HG03159 (cell line): ENCODE measurements around the gene TPSG1.

ENCODE experiments used
- ATAC-seq: cut with Tn5 transposase; IDR thresholded peaks from one replicate; pipeline ENCODE4 v1.9.1; 2021; ENCODE audit warnings: mild to moderate bottlenecking, moderate library complexity; ENCODE audit not compliant: unreplicated experiment

TPSG1 gene

GRCh38 chr16:1217526-1217925 is 7.5 kb downstream of the TPSG1 start:
- ATAC-seq: no peak

- no peak for ATAC-seq
Observed at GRCh38 chr16:1216681-1217400, 8.2 kb downstream of the TPSG1 start.

GRCh38 chr16:1216296-1216619 is 8.8 kb downstream of the TPSG1 start:
- ATAC-seq: no peak

- no peak for ATAC-seq
Observed at GRCh38 chr16:1215574-1216295, 9.3 kb downstream of the TPSG1 start.

- no peak for ATAC-seq
Observed at GRCh38 chr16:1214719-1215118, 10.3 kb downstream of the TPSG1 start.

GRCh38 chr16:1213796-1214372 is 11.2 kb downstream of the TPSG1 start:
- no peak for ATAC-seq

GRCh38 chr16:1213231-1213630 is 11.8 kb downstream of the TPSG1 start:
- ATAC-seq: no peak

GRCh38 chr16:1212616-1213194 is 12.4 kb downstream of the TPSG1 start:
- no peak for ATAC-seq

GRCh38 chr16:1211451-1212268 is 13.4 kb downstream of the TPSG1 start:
- ATAC-seq: no peak

GRCh38 chr16:1210461-1210860 is 14.6 kb downstream of the TPSG1 start:
- no peak for ATAC-seq

- no peak for ATAC-seq
Observed at GRCh38 chr16:1209081-1209480, 16.0 kb downstream of the TPSG1 start.

GRCh38 chr16:1208239-1208830 is 16.7 kb downstream of the TPSG1 start:
- ATAC-seq: no peak

GRCh38 chr16:1206786-1207185 is 18.3 kb downstream of the TPSG1 start:
- no peak for ATAC-seq

GRCh38 chr16:1206326-1206725 is 18.7 kb downstream of the TPSG1 start:
- ATAC-seq: no peak

GRCh38 chr16:1204933-1205332 is 20.1 kb downstream of the TPSG1 start:
- no peak for ATAC-seq

GRCh38 chr16:1202274-1202673 is 22.8 kb downstream of the TPSG1 start:
- ATAC-seq: no peak

GRCh38 chr16:1201444-1201843 is 23.6 kb downstream of the TPSG1 start:
- ATAC-seq: no peak

GRCh38 chr16:1200014-1200627 is 24.9 kb downstream of the TPSG1 start:
- no peak for ATAC-seq

- no peak for ATAC-seq
Observed at GRCh38 chr16:1199347-1200013, 25.6 kb downstream of the TPSG1 start.
